Fibroblast of skin of left biceps (primary cell): ENCODE measurements around the gene DIO2.

Source experiments
- DNase-seq, 2 experiments: peaks; one replicate each; pipeline ENCODE4 v3.0.0-alpha.2; 2013; ENCODE audit warnings: low read depth in 2 of 2

Gene DIO2

GRCh38 chr14:80167793-80168448 is 43.4 kb downstream of the DIO2 start:
- no peak for DNase-seq

DNA sequence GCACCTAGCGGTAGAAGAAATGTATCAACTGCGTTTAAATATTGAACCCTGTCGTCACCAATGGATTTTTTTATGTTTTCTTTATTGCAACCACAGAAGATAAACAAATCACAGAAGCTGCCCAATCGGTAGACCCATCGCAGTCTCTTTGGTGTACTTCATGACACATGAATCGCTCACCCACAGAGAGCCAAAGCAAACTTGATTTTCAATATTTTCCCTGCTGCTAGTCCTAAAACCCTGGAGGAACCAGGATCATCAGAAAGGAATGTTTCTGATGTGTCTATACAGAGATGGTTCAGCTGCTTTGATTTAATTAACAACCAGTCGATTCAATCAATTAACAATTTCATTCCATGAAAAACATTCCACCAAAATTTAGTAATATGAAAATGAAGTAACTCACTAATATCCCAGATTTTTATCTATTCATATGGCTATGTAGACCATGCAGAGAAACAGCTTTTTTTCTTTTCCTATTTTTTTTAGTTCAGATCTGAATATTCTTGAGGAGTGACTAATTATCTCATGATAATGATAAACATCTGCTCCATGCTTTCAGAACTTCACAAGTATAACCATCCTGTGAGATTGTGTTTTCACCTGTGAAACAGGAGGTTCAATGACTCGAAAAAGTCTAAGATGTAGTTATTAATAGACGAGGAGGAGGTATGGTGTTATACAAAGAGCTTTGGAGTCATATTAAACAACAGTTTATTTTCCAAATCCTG is 46.1 kb downstream of the DIO2 start:
- no peak for DNase-seq

DNA sequence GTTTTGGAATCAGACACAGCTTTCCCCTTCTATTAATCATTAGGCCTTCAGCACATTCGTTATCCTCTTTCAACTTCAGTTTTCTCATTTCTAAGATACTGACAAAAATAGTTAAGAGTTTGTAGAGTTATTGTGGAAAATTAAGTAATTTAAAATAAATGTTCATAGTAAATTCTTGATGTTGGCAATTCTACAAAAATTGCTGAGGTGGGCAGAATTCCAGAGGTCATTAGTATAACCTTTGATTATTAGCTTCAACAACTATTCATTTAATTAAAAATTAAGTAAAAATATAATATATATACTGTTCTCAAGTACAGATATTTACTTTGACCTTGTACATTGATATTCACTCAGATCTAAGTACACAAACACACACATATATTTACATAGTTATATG is 58.5 kb downstream of the DIO2 start:
- no peak for DNase-seq

GRCh38 chr14:80152166-80152565 is 59.1 kb downstream of the DIO2 start:
- DNase-seq: no peak

DNA sequence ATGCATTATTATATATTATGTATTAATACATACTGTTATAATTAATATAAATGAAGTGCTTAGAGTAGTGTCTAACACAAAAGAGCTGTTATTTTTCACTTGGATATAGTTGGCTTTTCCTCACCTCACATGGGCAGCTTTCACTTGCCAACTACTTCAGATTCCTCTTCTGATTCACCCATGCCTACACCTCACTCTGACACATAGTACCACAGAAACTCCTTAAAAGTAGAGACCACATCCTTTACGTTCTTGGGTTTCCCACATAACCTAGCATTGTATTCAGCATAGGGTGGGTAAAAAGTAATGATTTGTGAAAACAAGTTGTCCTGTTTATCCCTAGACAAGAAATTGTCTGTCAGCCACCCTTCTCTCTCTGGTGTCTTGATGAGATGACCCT is 61.0 kb downstream of the DIO2 start:
- no peak for DNase-seq
